ENCODE measurements around the gene IL7R.

Gene IL7R

GRCh38 chr5:35869685-35870277 is 13.1 kb downstream of the IL7R start:
- no peak overlapping the region for H3K27ac ChIP-seq (ENCODE audit: low read depth in 2 of 2, low read length in 2 of 2)
- no peaks in the 10 kb centered on the region for H3K4me1 ChIP-seq (ENCODE audit: control insufficient read depth in 2 of 2, insufficient read depth in 2 of 2, low read length in 2 of 2)
- H3K9ac ChIP-seq (ENCODE audit: low read depth in 1 of 2, low read length in 2 of 2), result no peak overlapping the region
- H3K9me3 ChIP-seq (ENCODE audit: control insufficient read depth in 2 of 2, low read length in 2 of 2), result no peaks in the 10 kb centered on the region
- no peaks in the 10 kb centered on the region for H3K27me3 ChIP-seq (ENCODE audit: control insufficient read depth in 2 of 2, insufficient read depth in 2 of 2, low read length in 2 of 2)
- no peak overlapping the region for H3K4me3 ChIP-seq (ENCODE audit: low read length in 2 of 2)
- peaks cover 0 to 4% of the 10 kb centered on the region in 2 donors for H3K36me3 ChIP-seq (ENCODE audit: control insufficient read depth in 2 of 2, insufficient read depth in 2 of 2, low read length in 2 of 2)

GRCh38 chr5:35870605-35871004 is 13.9 kb downstream of the IL7R start:
- H3K9ac ChIP-seq (ENCODE audit: low read depth in 1 of 2, low read length in 2 of 2), result no peak overlapping the region
- no peak overlapping the region for H3K4me3 ChIP-seq (ENCODE audit: low read length in 2 of 2)
- H3K36me3 ChIP-seq (ENCODE audit: control insufficient read depth in 2 of 2, insufficient read depth in 2 of 2, low read length in 2 of 2), result peaks cover 0 to 4% of the 10 kb centered on the region in 2 donors
- H3K27ac ChIP-seq (ENCODE audit: low read depth in 2 of 2, low read length in 2 of 2), result no peak overlapping the region
- no peaks in the 10 kb centered on the region for H3K9me3 ChIP-seq (ENCODE audit: control insufficient read depth in 2 of 2, low read length in 2 of 2)
- no peaks in the 10 kb centered on the region for H3K4me1 ChIP-seq (ENCODE audit: control insufficient read depth in 2 of 2, insufficient read depth in 2 of 2, low read length in 2 of 2)
- no peaks in the 10 kb centered on the region for H3K27me3 ChIP-seq (ENCODE audit: control insufficient read depth in 2 of 2, insufficient read depth in 2 of 2, low read length in 2 of 2)

- H3K9me3 ChIP-seq (ENCODE audit: control insufficient read depth in 2 of 2, low read length in 2 of 2), result no peaks in the 10 kb centered on the region
- no peaks in the 10 kb centered on the region for H3K27me3 ChIP-seq (ENCODE audit: control insufficient read depth in 2 of 2, insufficient read depth in 2 of 2, low read length in 2 of 2)
- no peak overlapping the region for H3K27ac ChIP-seq (ENCODE audit: low read depth in 2 of 2, low read length in 2 of 2)
- H3K4me1 ChIP-seq (ENCODE audit: control insufficient read depth in 2 of 2, insufficient read depth in 2 of 2, low read length in 2 of 2), result no peaks in the 10 kb centered on the region
- no peak overlapping the region for H3K4me3 ChIP-seq (ENCODE audit: low read length in 2 of 2)
- H3K9ac ChIP-seq (ENCODE audit: low read depth in 1 of 2, low read length in 2 of 2), result no peak overlapping the region
- H3K36me3 ChIP-seq (ENCODE audit: control insufficient read depth in 2 of 2, insufficient read depth in 2 of 2, low read length in 2 of 2), result no peaks in the 10 kb centered on the region
These were observed 19.8 kb downstream of the IL7R start for GRCh38 chr5:35876454-35876853.

- no peak overlapping the region for H3K27ac ChIP-seq (ENCODE audit: low read depth in 2 of 2, low read length in 2 of 2)
- no peaks in the 10 kb centered on the region for H3K4me1 ChIP-seq (ENCODE audit: control insufficient read depth in 2 of 2, insufficient read depth in 2 of 2, low read length in 2 of 2)
- H3K27me3 ChIP-seq (ENCODE audit: control insufficient read depth in 2 of 2, insufficient read depth in 2 of 2, low read length in 2 of 2), result no peaks in the 10 kb centered on the region
- H3K9me3 ChIP-seq (ENCODE audit: control insufficient read depth in 2 of 2, low read length in 2 of 2), result no peaks in the 10 kb centered on the region
- H3K36me3 ChIP-seq (ENCODE audit: control insufficient read depth in 2 of 2, insufficient read depth in 2 of 2, low read length in 2 of 2), result no peaks in the 10 kb centered on the region
- no peak overlapping the region for H3K4me3 ChIP-seq (ENCODE audit: low read length in 2 of 2)
- no peak overlapping the region for H3K9ac ChIP-seq (ENCODE audit: low read depth in 1 of 2, low read length in 2 of 2)
These were observed 20.2 kb downstream of the IL7R start for GRCh38 chr5:35876922-35877321.

- H3K9me3 ChIP-seq (ENCODE audit: control insufficient read depth in 2 of 2, low read length in 2 of 2), result no peaks in the 10 kb centered on the region
These were observed 21.0 kb downstream of the IL7R start for GRCh38 chr5:35877655-35878054.

GRCh38 chr5:35878079-35878478 is 21.4 kb downstream of the IL7R start:
- Histone ChIP-seq H3K27me3 (ENCODE audit: control insufficient read depth in 2 of 2, insufficient read depth in 2 of 2, low read length in 2 of 2) (no peaks in the 10 kb centered on the region), H3K9me3 (ENCODE audit: control insufficient read depth in 2 of 2, low read length in 2 of 2) (no peaks in the 10 kb centered on the region), H3K36me3 (ENCODE audit: control insufficient read depth in 2 of 2, insufficient read depth in 2 of 2, low read length in 2 of 2) (no peaks in the 10 kb centered on the region), H3K9ac (ENCODE audit: low read depth in 1 of 2, low read length in 2 of 2) (no peak overlapping the region), H3K27ac (ENCODE audit: low read depth in 2 of 2, low read length in 2 of 2) (no peak overlapping the region), H3K4me3 (ENCODE audit: low read length in 2 of 2) (no peak overlapping the region), H3K4me1 (ENCODE audit: control insufficient read depth in 2 of 2, insufficient read depth in 2 of 2, low read length in 2 of 2) (no peaks in the 10 kb centered on the region)

More at GRCh38 chr5:35877655-35878054, 21.0 kb downstream of the IL7R start:
- no peak overlapping the region for H3K4me3 ChIP-seq (ENCODE audit: low read length in 2 of 2)
- no peaks in the 10 kb centered on the region for H3K36me3 ChIP-seq (ENCODE audit: control insufficient read depth in 2 of 2, insufficient read depth in 2 of 2, low read length in 2 of 2)
- H3K27me3 ChIP-seq (ENCODE audit: control insufficient read depth in 2 of 2, insufficient read depth in 2 of 2, low read length in 2 of 2), result no peaks in the 10 kb centered on the region
- H3K9ac ChIP-seq (ENCODE audit: low read depth in 1 of 2, low read length in 2 of 2), result no peak overlapping the region
- no peak overlapping the region for H3K27ac ChIP-seq (ENCODE audit: low read depth in 2 of 2, low read length in 2 of 2)
- H3K4me1 ChIP-seq (ENCODE audit: control insufficient read depth in 2 of 2, insufficient read depth in 2 of 2, low read length in 2 of 2), result no peaks in the 10 kb centered on the region

- no peaks in the 10 kb centered on the region for H3K27me3 ChIP-seq (ENCODE audit: control insufficient read depth in 2 of 2, insufficient read depth in 2 of 2, low read length in 2 of 2)
- no peaks in the 10 kb centered on the region for H3K36me3 ChIP-seq (ENCODE audit: control insufficient read depth in 2 of 2, insufficient read depth in 2 of 2, low read length in 2 of 2)
- H3K4me1 ChIP-seq (ENCODE audit: control insufficient read depth in 2 of 2, insufficient read depth in 2 of 2, low read length in 2 of 2), result no peaks in the 10 kb centered on the region
- no peak overlapping the region for H3K27ac ChIP-seq (ENCODE audit: low read depth in 2 of 2, low read length in 2 of 2)
- no peaks in the 10 kb centered on the region for H3K9me3 ChIP-seq (ENCODE audit: control insufficient read depth in 2 of 2, low read length in 2 of 2)
- H3K4me3 ChIP-seq (ENCODE audit: low read length in 2 of 2), result no peak overlapping the region
- H3K9ac ChIP-seq (ENCODE audit: low read depth in 1 of 2, low read length in 2 of 2), result no peak overlapping the region
These were observed 22.4 kb downstream of the IL7R start for GRCh38 chr5:35879096-35879495.

GRCh38 chr5:35879649-35880048 is 23.0 kb downstream of the IL7R start:
- H3K9me3 ChIP-seq (ENCODE audit: control insufficient read depth in 2 of 2, low read length in 2 of 2), result no peaks in the 10 kb centered on the region
- no peak overlapping the region for H3K9ac ChIP-seq (ENCODE audit: low read depth in 1 of 2, low read length in 2 of 2)
- H3K4me1 ChIP-seq (ENCODE audit: control insufficient read depth in 2 of 2, insufficient read depth in 2 of 2, low read length in 2 of 2), result no peaks in the 10 kb centered on the region
- H3K36me3 ChIP-seq (ENCODE audit: control insufficient read depth in 2 of 2, insufficient read depth in 2 of 2, low read length in 2 of 2), result no peaks in the 10 kb centered on the region
- H3K27ac ChIP-seq (ENCODE audit: low read depth in 2 of 2, low read length in 2 of 2), result no peak overlapping the region
- H3K27me3 ChIP-seq (ENCODE audit: control insufficient read depth in 2 of 2, insufficient read depth in 2 of 2, low read length in 2 of 2), result no peaks in the 10 kb centered on the region
- no peak overlapping the region for H3K4me3 ChIP-seq (ENCODE audit: low read length in 2 of 2)

GRCh38 chr5:35880156-35880555 is 23.5 kb downstream of the IL7R start:
- H3K27me3 ChIP-seq (ENCODE audit: control insufficient read depth in 2 of 2, insufficient read depth in 2 of 2, low read length in 2 of 2), result no peaks in the 10 kb centered on the region
- H3K4me1 ChIP-seq (ENCODE audit: control insufficient read depth in 2 of 2, insufficient read depth in 2 of 2, low read length in 2 of 2), result no peaks in the 10 kb centered on the region
- no peaks in the 10 kb centered on the region for H3K9me3 ChIP-seq (ENCODE audit: control insufficient read depth in 2 of 2, low read length in 2 of 2)
- no peak overlapping the region for H3K27ac ChIP-seq (ENCODE audit: low read depth in 2 of 2, low read length in 2 of 2)
- no peak overlapping the region for H3K4me3 ChIP-seq (ENCODE audit: low read length in 2 of 2)
- no peaks in the 10 kb centered on the region for H3K36me3 ChIP-seq (ENCODE audit: control insufficient read depth in 2 of 2, insufficient read depth in 2 of 2, low read length in 2 of 2)
- H3K9ac ChIP-seq (ENCODE audit: low read depth in 1 of 2, low read length in 2 of 2), result no peak overlapping the region

GRCh38 chr5:35881758-35882157 is 25.1 kb downstream of the IL7R start:
- Histone ChIP-seq H3K9me3 (ENCODE audit: control insufficient read depth in 2 of 2, low read length in 2 of 2) (no peaks in the 10 kb centered on the region), H3K4me3 (ENCODE audit: low read length in 2 of 2) (no peak overlapping the region), H3K9ac (ENCODE audit: low read depth in 1 of 2, low read length in 2 of 2) (no peak overlapping the region), H3K27ac (ENCODE audit: low read depth in 2 of 2, low read length in 2 of 2) (no peak overlapping the region), H3K4me1 (ENCODE audit: control insufficient read depth in 2 of 2, insufficient read depth in 2 of 2, low read length in 2 of 2) (no peaks in the 10 kb centered on the region), H3K36me3 (ENCODE audit: control insufficient read depth in 2 of 2, insufficient read depth in 2 of 2, low read length in 2 of 2) (no peaks in the 10 kb centered on the region), H3K27me3 (ENCODE audit: control insufficient read depth in 2 of 2, insufficient read depth in 2 of 2, low read length in 2 of 2) (no peaks in the 10 kb centered on the region)

All from mucosa of rectum (tissue), 2 donors.